CD4-positive, alpha-beta T cell treated with Interleukin-6 at 100 ng/mL for 8 hours (primary cell): Measurements from ENCODE around the gene IER5L.
"Not testable (repeated sequence)": the region's sequence is repeated elsewhere in the genome, so short reads cannot be mapped to it uniquely, and the experiment has no call there.

ENCODE experiments used
- DNase-seq: peaks from one replicate; pipeline ENCODE4 v3.0.0-alpha.2; 2020; ENCODE audit warnings: mixed read lengths, low spot score

Gene IER5L

DNA sequence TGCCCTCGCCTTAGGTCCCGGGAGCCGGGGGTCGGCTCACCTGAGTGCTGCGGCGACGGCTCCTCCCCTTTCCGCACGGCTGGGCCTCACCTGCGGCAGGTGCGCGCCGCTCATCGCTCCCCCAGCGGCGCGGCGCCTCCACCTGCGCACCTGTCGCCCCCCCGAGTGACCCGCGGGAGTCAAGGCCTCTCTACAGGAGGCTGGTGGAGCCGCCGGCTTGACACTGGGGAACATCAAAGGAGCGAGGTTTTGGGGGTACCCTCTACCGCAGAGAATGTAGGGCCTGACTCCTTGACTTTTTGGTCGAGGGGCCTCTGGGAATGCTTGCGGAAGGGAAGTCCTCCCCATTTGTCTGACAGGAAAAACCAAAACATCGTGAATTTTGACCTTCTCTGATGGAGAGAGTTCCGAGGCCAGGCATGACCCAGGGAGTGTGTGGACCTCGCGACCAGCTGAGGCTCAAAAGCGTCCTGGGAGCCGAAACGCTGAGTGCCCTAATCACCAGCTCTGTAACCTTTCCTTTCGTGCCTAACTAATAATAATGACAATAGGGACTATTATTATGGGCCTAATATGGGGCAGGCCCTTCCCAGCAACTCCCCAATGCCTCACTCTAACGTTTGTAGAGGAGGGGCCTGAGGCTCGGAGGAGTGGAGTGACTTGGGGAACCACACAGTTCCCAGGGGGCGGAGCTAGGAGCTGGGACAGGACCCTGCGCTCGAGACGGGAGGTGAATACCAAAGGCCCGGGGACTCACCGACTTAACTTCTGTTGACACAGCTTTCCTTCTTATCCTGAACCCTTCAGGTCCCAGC lies 714 bp upstream of the IER5L start:
- no peak for DNase-seq

DNA sequence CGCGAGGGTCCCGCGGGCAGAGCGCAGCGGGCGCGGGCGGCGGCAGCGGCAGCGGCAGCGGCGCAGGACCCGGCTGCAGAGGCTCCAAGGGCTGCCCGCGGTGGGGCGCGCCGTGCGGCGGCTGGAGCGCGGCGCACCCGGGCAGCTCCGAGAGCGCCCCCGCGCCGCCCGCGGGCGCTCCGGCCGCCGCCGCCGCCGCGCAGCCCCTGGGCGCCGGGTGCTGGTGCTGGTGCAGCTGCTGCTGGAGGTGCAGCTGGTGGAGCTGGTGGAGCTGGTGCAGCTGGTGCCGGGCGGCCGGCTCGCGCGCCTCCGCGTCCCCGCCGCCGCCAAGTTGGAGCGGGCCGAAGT lies 644 bp downstream of the IER5L start:
- no peak for DNase-seq

DNA sequence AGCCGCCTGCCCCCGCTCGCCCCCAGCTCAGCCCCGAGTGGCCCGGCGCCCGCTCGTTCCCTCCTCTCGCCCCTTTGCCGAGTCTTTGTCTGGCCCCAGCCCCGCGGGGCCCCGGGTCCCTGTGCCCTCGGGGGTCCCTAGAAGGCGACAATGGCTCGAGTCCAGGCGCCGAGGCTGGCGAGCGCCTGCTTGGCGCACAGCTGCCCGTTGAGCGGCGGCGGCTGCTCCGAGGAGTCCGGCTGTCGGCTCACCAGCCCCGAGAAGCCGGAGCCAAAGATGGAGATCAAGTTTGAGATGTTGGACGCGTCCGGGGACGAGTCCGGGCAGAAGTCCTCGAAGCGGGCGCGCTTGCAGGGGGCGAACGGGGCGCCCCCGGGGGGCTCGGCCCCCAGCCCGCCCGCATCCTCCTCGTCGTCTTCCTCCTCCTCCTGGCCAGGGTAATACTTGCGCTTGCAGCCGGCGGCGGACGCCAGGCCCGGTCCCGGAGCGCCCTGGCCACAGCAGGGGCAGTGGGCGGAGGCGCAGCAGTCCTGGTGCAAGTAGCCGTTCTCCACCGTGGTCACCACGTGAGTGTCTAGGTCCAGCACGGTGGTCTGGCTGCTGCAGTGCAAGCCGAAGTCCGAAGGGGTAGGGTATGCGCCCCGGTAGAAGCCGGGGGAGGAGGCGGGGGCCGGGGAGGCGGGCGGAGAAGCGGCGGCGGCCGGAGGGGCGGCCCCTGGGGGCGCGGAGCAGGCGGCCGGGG lies 1.2 kb downstream of the IER5L start:
- no peak for DNase-seq

DNA sequence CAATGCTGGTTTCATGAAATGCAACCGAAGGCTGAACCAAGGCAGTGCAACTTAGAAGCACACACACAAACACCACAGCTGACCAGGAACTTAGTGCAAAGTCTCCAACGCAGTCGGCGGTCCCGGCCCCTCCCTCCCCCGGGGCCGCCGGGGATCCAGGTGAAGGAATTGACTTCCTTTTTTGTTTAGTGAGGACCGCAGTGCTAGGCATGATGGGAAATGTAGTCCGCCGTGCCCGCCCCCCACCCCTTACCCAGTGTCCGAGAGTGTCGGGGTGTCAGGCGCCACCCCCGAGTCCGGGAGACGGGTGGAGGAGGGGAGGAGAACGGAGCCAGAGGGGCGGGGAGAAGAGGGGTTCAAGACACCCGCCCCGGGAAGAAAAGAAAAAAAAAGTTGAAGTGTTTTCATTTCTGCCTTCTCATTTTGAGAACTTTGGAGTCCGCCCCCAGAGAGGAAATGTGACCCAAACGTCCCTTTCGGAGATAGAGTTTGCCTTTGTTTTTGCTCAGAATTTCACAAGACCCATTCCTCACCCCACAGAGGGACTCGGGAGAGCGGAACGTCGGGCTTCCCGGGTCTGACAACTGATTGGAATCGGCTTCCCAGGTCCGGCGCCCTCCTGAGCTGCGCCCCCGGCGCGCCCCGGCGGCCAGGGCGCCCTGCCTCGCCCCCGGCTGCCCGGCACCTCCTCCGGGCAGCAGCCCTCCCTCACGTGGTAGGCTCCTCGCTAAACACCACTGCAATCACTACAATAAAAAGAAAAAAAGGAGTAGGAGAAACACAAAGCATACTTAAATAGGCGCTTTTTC lies 2.0 kb downstream of the IER5L start:
- peak; percentile 45 for DNase-seq

DNA sequence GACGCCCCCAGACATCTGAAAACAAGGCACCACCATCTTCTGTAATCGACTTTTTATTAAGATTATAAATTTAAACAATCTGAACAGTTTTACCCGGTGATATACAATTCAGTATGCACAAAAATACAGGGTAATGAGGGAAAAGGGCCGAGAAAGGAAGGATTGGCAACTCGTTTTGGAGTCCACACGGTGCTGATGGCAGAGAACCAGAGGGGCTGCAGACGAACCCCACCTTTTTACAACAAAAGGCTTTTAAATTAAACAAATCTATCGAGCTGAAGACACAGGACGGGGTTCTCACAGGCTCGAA lies 2.6 kb downstream of the IER5L start:
- no peak for DNase-seq

DNA sequence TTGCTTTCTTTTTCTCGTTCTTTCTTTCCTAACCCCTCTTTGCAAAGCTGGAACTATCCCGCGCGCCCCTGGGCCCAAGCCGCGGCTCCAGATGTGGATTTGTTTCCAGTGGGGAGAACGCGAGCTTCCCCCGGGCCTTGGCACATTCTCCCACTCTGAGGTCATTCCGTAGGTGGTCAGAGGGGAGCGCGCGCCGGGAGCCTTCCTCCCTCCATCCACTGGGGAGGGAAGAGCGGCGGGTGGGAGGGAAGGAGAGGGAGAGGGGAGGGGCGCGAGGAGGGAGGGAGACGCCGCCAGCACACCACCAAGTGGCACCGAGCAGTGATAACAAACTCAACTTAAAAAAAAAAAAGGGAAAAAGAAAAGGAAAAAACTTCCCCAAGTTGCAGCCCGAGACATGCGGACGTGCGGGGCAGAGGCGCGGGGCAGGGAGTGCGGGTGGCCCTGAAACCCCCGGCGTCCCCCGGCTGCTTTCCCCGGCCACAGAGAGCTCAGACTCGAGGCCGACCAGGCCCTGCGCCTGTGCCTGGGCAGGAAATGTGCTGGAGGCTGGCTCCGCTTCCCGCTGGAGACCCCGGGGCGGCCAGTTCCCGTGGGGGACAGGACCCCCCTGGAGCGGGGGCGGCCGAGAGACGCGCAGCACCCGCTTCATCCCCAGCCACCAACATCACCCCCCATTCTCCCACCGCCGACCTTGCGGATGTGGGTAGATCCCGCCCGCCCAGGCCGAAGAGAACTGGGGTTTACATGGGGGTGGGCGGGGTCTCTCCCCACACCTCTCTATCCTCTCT lies 3.1 kb downstream of the IER5L start:
- DNase-seq: peak; percentile 20

DNA sequence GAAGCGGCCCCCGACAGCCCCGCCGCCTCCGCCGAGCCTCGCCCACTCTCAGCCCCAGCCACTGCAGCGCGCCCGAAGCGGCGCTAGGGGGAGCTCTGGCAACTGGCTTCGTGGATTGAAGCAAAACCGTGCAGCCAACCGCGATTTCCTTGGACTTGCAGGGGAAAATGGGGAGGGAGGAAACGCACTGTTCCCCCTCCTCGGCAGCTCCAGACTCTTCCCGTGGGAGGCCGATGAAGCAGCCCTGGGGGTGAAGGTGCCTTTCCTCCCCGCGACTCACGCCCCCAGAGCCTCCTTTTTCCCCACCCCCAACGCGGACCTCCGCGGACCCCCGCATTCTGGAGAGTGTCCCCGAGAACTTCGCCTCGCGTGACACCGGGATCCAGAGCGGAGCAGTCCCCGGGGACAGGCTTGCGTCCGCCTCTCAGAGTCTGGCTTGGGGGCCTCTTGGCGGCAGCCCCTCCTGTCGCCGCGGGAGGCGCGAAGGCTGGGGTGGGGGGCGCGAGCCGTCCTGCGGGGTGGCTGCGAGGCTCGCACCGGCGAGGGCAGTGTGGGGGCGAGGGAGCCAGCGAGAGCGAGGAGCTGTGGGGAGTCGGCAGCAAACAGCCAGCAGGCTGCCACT lies 3.8 kb downstream of the IER5L start:
- DNase-seq: peak; percentile 73

DNA sequence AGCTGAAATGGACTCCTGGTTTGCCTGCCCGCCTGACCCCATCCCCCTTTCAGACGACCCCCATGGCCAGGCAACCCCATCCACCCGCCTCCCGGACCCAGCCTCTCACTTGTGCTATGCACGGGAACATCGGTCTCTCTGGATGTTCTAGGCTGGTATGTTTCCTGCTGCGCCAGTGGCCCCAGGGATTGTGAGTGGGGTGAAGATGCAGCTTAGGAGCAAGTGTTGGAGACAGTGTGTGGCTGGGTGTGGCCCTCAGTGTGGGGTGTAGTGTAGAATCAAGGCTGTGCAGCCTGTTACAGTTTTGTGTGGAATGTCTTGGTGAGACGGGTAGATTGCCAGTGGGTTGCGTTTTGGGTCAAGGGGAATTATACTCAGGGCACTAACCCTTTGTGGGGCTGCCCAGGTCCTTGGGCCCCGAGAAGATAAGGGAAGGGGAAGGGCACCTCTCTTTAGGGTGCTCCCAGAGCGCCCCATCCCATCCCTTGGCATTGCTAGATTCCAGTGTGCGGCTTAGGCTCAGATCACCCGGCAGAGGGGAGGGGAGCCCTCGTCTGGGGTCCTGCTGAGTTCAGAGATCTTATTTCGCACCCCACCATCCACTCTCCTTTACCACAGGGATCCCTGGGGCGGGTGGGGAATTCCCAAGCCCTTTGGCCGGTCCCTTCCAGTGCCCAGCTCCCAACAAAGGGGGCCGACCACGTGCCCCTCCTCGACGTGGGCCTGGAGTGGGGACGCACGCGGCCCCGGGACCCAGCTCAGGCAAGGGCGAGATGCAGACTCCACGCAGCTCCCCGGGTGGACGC lies 4.6 kb downstream of the IER5L start:
- no peak for DNase-seq

DNA sequence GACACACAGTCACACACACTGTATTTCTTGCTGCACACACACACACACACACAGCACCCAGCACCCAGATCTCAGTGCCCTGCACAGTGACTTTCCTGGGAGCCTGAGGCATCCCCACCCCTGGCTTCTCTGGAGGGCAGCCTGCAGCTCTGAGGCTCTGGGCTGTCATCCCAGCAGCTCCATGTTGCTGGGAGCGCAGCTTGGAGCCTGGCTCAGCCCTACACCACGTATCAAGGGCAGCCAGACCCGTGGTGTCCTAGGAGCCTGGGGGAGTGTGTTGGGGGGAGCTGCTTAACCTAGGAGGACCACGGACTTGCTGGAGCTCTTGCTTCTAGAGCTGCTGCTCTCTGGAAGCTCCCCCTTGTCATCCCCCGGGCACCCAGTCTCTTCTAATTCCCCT lies 5.2 kb downstream of the IER5L start:
- no peak for DNase-seq

DNA sequence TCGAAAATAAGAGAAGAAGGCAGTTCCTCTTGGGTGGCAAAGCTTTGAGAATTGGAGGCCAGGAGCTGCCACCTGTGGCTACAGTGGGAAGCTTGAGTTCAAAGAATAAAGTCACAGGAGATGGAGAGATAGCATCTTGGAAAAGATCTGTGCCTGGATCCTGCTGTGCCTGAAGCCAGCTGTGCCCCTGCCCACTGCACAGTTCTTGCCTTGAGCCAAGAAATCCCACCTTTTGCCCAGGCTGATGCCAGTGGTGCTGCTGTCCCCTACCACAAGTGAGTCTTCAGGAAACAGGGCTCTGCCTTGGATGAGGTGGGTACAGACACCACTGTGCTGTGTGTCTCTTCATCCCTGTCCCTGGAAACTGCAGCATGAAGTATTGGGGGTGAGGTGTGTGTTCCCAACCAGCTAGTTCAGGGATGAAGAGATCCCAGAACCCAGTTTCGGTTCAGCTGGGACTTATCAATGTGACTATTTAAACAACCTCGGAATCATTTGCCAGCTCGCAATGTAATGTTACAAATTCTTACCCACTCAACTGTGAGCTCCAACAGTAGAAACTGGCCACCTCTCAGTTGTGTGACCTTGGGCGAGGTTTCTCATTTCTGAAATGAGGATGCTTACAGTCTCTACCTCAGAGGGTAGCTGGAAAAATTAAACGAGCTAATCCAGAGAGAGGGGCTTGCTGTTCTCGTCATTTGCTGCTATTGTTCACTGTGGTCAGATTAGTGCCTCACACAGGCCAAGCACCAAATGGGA lies 5.9 kb downstream of the IER5L start:
- DNase-seq: no peak

DNA sequence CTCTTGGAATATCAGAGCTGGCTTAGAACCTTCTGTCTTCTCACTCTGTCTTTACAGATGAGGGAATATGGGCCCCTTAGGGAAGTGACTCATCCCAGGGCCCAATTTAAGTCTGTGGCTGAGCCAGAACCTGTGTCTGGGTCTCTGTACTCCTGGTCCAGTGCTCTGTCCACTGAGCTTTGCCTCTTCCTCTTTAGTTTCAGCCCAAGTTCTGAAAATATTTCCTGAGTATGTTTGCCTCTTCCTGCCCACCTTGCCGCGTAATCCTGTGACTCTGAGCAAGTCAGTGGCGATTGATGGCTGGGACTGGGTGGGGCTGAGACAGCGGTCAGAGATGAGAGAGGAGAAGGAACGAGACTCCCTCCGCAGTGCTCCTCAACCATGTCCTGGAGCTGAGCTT lies 7.8 kb downstream of the IER5L start:
- no peak for DNase-seq

DNA sequence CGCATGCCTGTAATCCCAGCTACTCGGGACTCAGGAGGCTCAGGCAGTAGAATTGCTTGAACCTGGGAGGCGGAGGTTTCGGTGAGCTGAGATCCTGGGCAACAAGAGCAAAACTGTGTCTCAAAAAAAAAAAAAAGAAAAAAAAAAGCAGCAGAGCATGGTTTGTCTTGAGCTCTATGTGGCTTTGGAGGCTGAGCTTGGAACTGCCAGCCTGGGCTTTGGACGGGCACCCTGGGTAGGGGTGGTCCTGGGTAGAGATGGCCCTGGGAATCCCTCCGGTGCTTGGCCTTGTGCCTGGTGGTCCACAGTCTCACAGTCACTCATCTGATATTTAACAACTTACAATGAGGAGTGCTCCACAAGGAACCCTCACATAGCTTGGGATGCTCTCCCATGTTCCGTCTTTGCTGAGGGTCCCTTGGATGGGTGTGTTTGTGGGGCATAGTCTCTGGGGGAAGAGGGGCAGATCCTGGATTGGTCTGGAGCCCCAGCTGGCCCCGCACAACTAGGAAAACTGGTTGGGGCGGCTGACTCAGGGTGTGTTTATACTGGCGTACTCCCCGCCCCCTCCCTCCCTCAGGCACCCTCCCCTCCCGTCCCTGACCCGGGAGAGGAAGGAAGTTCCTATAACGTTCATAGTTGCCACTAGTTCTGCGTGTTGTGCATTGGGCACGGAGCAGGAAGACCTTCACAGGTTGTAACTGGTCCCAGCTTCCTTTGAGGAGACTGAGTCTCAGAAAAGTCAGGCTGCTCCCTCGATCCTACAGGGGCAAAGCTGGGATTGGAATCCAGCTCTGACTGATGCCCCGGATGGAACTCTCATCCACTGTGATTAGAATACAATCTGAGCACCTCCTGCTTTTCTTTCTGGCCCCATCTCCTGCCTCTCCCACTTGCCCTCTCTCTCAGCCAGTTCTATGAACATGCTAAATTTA lies 11.2 kb downstream of the IER5L start:
- peak; percentile 36 for DNase-seq

DNA sequence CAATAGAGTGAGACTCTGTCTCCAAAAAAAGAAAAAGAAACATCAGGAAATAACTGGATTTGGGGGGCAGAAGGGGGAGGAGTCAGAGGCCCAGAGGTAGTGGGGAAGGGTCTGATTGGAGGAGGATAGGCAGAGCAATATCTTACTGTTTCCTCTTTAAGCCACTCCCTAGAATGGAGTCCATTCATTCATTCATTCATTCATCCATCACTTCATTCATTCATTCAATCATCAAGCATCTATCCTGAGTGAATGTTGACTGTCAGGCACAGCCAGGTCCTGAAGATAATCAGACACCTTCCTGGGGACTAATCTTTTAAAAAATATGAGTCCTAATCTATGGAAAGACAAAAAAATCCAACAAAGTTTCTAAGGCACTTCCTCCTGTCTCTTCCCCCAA lies 12.9 kb downstream of the IER5L start:
- no peak for DNase-seq

DNA sequence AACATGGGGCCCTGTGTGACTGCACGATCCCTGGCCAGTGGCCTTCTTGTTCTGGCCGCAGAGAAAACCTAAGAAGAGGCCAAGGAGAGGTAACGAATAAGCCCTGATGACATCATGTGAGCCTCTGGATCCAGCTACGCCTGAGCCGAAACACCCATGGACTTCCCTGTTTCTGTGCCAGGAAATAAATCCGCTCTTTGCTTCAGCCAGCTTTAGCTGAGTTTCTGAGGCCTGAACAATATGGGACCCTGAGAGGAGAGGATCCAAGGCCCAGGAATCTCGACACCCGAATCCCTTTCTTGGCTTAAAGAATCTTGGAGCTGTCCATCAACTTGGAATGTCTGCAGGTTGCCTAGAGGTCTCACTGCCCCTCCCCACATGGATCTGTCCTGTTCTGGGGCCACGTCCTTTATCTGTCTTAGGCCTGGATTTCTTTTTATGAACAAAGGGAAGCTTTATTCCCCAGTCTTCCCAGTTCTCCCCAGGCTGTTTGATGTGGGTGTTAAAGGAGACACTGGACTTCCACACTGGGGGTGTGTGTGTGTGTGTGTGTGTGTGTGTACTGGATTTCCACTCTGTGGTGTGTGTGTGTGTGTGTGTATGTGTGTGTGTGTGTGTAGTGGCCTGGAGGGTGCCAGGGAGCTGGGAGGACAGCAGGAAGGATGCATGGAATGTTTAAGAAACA lies 13.7 kb downstream of the IER5L start:
- no peak for DNase-seq

DNA sequence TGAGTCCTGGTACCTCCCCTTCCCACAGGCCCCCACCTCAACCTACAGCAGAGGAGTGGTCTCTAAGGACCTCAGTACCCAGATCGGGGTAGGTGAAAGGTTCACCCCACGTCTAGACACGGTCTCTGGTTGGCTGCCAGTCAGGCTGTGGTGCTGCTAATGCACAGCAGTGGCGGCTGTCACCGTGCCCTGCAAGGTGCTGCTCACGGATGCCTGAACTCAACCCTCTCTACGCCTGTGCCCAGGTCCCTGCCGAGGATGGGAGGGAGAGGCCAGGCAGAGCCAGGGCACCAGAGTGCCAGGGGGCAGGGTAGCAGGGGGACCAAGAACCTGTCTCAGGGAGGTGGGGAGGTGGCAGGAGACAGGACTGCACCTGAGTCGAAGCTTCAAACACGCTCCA lies 14.3 kb downstream of the IER5L start:
- DNase-seq: no peak

DNA sequence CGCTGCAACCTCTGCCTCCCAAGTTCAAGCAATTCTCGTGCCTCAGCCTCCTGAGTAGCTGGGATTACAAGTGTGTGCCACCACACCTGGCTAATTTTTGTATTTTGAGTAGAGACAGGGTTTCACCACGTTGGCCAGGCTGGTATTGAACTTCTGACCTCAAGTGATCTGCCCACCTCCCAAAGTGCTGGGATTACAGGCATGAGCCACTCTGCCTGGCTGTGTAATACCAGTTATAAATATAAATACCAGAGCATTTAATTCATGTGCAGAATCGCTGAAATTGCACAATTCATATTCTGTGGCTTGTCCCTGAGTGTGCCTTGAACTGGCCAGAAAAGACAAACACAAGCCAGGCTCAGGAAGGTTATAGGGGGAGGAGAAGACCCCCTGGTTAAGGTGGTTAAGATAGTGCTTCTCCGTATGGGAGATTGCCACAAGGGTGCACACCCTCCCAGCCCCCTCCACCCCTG lies 14.8 kb downstream of the IER5L start:
- not testable (repeated sequence) for DNase-seq

DNA sequence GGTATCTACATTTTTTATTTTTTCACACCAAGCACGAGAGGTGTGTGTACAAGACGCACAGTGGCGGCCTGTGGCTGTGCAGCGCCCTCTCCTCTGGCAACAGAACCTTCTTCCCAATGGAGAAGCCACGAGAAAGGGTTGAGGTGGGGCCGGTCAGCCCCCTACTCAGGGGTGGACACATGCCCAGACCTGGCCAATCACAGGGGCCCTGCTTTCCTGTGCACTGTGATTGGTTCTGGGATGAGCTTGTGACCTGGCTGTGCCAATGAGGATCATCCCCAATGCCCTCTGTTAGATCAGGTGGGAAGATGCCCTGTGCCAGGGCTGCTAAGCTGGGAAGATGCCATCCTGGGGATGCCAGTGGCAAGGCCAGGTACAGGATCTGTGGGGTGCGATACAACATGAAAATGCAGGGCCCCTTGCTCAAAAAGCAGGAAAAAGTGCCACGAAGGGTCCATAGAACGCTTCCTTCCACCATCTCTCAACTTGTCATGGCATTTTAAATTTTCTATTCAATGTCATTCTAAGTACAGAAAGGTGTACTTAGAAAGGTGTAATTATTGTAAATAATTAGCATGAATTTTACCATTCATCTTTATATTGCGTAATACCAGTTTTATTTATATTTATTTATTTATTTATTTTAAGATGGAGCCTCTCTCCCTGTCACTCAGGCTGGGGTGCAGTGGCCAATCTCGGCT lies 15.4 kb downstream of the IER5L start:
- no peak for DNase-seq

DNA sequence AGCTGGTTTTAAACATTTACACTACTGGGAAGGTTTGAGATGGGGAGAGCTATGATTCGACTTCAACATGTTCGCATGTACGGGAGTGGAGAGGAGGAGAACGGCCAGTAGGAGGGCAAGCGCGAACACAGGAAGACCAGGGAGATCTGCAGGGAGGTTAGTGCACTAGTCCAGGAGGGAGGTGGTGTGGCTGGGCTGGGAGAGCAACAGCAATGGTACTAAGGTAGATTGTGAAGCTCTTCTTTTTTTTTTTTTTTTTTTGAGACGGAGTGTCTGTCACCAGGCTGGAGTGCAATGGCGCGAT lies 16.6 kb downstream of the IER5L start:
- DNase-seq: no peak
